Liver (tissue), 9 donors: Measurements from ENCODE around the gene IPO9. TPM values are rescaled to one million over a fixed set of nuclear protein-coding genes. Genes with fewer than 3 reads are reported as not detected.

ENCODE experiments used
- DNase-seq: peaks from one replicate; pipeline ENCODE4 v3.0.0-alpha.2; 2017; ENCODE audit warnings: low spot score
- H3K27ac ChIP-seq, 2 donors: one replicate each; pipeline ENCODE4 v1.7.0; 2013; ENCODE audit warnings: inconsistent platforms in 2 of 2, low read length in 2 of 2, control low read depth in 1 of 2, low read depth in 1 of 2, mild to moderate bottlenecking in 1 of 2
- H3K27me3 ChIP-seq, 4 donors: one replicate each; pipeline versions ENCODE4 v1.6.1 to v1.7.0; 2013; ENCODE audit warnings: low read length in 3 of 4, inconsistent platforms in 1 of 4, mild to moderate bottlenecking in 1 of 4, moderate library complexity in 1 of 4; ENCODE audit not compliant: control insufficient read depth in 4 of 4, insufficient read depth in 4 of 4
- H3K36me3 ChIP-seq, 4 donors: one replicate each; pipeline versions ENCODE4 v1.6.1 to v1.7.0; 2013; ENCODE audit warnings: low read length in 3 of 4, mild to moderate bottlenecking in 3 of 4, low read depth in 1 of 4, moderate library complexity in 1 of 4; ENCODE audit not compliant: control insufficient read depth in 4 of 4, insufficient read depth in 3 of 4
- H3K4me1 ChIP-seq, 4 donors: one replicate each; pipeline versions ENCODE4 v1.6.1 to v1.7.0; 2013; ENCODE audit warnings: low read length in 3 of 4, mild to moderate bottlenecking in 3 of 4, moderate library complexity in 1 of 4; ENCODE audit not compliant: control insufficient read depth in 4 of 4, insufficient read depth in 4 of 4
- H3K4me3 ChIP-seq, 3 donors: one replicate each; pipeline versions ENCODE4 v1.6.1 to v1.7.0; 2013; ENCODE audit warnings: low read length in 3 of 3, control low read depth in 1 of 3, low read depth in 1 of 3, mild to moderate bottlenecking in 1 of 3
- H3K9ac ChIP-seq, 2 donors: one replicate each; pipeline ENCODE4 v1.7.0; 2013; ENCODE audit warnings: low read length in 2 of 2, mild to moderate bottlenecking in 2 of 2, moderate library complexity in 2 of 2, control low read depth in 1 of 2, low read depth in 1 of 2
- H3K9me3 ChIP-seq, 4 donors: one replicate each; pipeline versions ENCODE4 v1.6.1 to v1.7.0; 2013; ENCODE audit warnings: low read length in 3 of 4; ENCODE audit not compliant: control insufficient read depth in 4 of 4
- CTCF ChIP-seq: fragments of 150-350 bp; IDR thresholded peaks from 2 replicates; pipeline ENCODE4 v1.5.1; 2017; ENCODE audit warnings: improper control_type of control experiment, low read depth, low read length; ENCODE audit not compliant: missing input control
- EGR1 ChIP-seq, 2 donors: IDR thresholded peaks; 2 replicates each; pipeline ENCODE4 v1.6.1; 2016 to 2018; ENCODE audit warnings: antibody characterized with exemption in 2 of 2, low read depth in 2 of 2
- FOXA1 ChIP-seq: IDR thresholded peaks from 2 replicates; pipeline ENCODE4 v1.6.1; 2016; ENCODE audit warnings: antibody characterized with exemption
- HNF4A ChIP-seq, 2 donors: conservative IDR thresholded peaks; 2 replicates each; pipeline ENCODE4 v1.6.1; 2016; ENCODE audit warnings: antibody characterized with exemption in 2 of 2, mild to moderate bottlenecking in 2 of 2
- HNF4G ChIP-seq: IDR thresholded peaks from 2 replicates; pipeline ENCODE4 v1.6.1; 2016; ENCODE audit warnings: antibody characterized with exemption
- JUND ChIP-seq, 2 donors: IDR thresholded peaks; 2 replicates each; pipeline ENCODE4 v1.6.1; 2016; ENCODE audit warnings: antibody characterized with exemption in 2 of 2
- MAX ChIP-seq: IDR thresholded peaks from 2 replicates; pipeline ENCODE4 v1.6.1; 2016; ENCODE audit warnings: antibody characterized with exemption
- RAD21 ChIP-seq, 2 donors: IDR thresholded peaks; 2 replicates each; pipeline ENCODE4 v1.6.1; 2016; ENCODE audit warnings: antibody characterized with exemption in 2 of 2, mild to moderate bottlenecking in 2 of 2
- RXRA ChIP-seq, 2 donors: IDR thresholded peaks; 2 replicates each; pipeline ENCODE4 v1.6.1; 2017 to 2018; ENCODE audit warnings: antibody characterized with exemption in 2 of 2, mild to moderate bottlenecking in 1 of 2
- SP1 ChIP-seq: IDR thresholded peaks from 2 replicates; pipeline ENCODE4 v1.6.1; 2018; ENCODE audit warnings: antibody characterized with exemption, mild to moderate bottlenecking
- TAF1 ChIP-seq: conservative IDR thresholded peaks from 2 replicates; pipeline ENCODE4 v1.6.1; 2016; ENCODE audit warnings: antibody characterized with exemption, mild to moderate bottlenecking
- ZBTB33 ChIP-seq: IDR thresholded peaks from 2 replicates; pipeline ENCODE4 v1.6.1; 2016; ENCODE audit warnings: antibody characterized with exemption
- WGBS: extraction: QIAGEN DNeasy Blood & Tissue Kit; methylation state at CpG from one replicate; pipeline ENCODE4 v1.1.7; 2013; 5-methylcytosine and 5-hydroxymethylcytosine counted together
- polyA plus RNA-seq, 2 donors: library from polyadenylated mRNA; stranded (reverse) in 1 of 2; unstranded in 1 of 2; fragments of 200-250 nt in 1 of 2; fragments of >200 nt in 1 of 2; fragmentation: Nextera tagmentation in 1 of 2; extraction: Ambion mirVana in 1 of 2; gene quantifications; one replicate each; pipeline versions ENCODE4 v1.2.1 to v1.2.3, GENCODE V29; 2013 to 2015
- total RNA-seq, 2 donors: library from RNA; depleted of rRNA; stranded (reverse); fragments of >200 nt; gene quantifications; one replicate each; pipeline ENCODE4 v1.2.3, GENCODE V29; 2014
- donor health status: healthy.
- donor health status: healthy.
- donor health status: healthy.
- donor health status: healthy.
- donor health status: healthy.

IPO9 gene
- total and polyA plus RNA-seq, 4 donors: 6.6 to 22.1 (median 13.6) TPM

- TF ChIP-seq RAD21 (IDR thresholded peaks at IDR 0.05): no peak
- no peak for TF ChIP-seq CTCF
- no peak for TF ChIP-seq TAF1
- no peak for TF ChIP-seq MAX
- TF ChIP-seq ZBTB33: no peak
- TF ChIP-seq HNF4G: no peak
- no peak for TF ChIP-seq JUND (IDR thresholded peaks at IDR 0.05)
- no peaks in the 10 kb centered on the region for H3K27me3 ChIP-seq
- no peaks in the 10 kb centered on the region for H3K9me3 ChIP-seq
- no peak overlapping the region for H3K27ac ChIP-seq
- no peak overlapping the region for H3K4me3 ChIP-seq
- no peaks in the 10 kb centered on the region for H3K36me3 ChIP-seq
- H3K4me1 ChIP-seq: no peaks in the 10 kb centered on the region
- no peak for DNase-seq
- no peak overlapping the region for H3K9ac ChIP-seq
- 95% methylated on average over 12 of the region's 12 CpGs for WGBS
These were observed 46.6 kb upstream of the IPO9 start for GRCh38 chr1:201782353-201782752.

- WGBS: 90% methylated on average over 2 of the region's 2 CpGs
- H3K27ac ChIP-seq: no peak overlapping the region
- H3K36me3 ChIP-seq: no peaks in the 10 kb centered on the region
- H3K4me1 ChIP-seq: no peaks in the 10 kb centered on the region
- H3K9me3 ChIP-seq: no peaks in the 10 kb centered on the region
- no peak overlapping the region for H3K4me3 ChIP-seq
- no peak for TF ChIP-seq EGR1 (IDR thresholded peaks at IDR 0.05; ENCODE audit: low read depth in 2 of 2)
- TF ChIP-seq RXRA (IDR thresholded peaks at IDR 0.05): no peak
- no peak for DNase-seq
- no peaks in the 10 kb centered on the region for H3K27me3 ChIP-seq
- H3K9ac ChIP-seq: no peak overlapping the region
These were observed 45.9 kb upstream of the IPO9 start for GRCh38 chr1:201783058-201783457.

- Histone ChIP-seq H3K27ac (no peak overlapping the region), H3K9me3 (no peaks in the 10 kb centered on the region), H3K4me3 (no peak overlapping the region), H3K27me3 (no peaks in the 10 kb centered on the region), H3K9ac (no peak overlapping the region), H3K36me3 (no peaks in the 10 kb centered on the region), H3K4me1 (no peaks in the 10 kb centered on the region)
- no peak for DNase-seq
- WGBS: 93% methylated on average over 6 of the region's 6 CpGs
- TF ChIP-seq SP1 (no peak), FOXA1 (no peak), CTCF (no peak), HNF4A (conservative IDR thresholded peaks at IDR 0.05) (no peak)
These were observed 45.4 kb upstream of the IPO9 start for GRCh38 chr1:201783572-201783971.
